K562 (cell line): Measurements from ENCODE around the gene DOK3. TPM values are rescaled to one million over a fixed set of nuclear protein-coding genes. Genes with fewer than 3 reads are reported as not detected.
A peak's percentile ranks its signal among the peaks of the same experiment; 100 is the strongest.

Experiments
- POLR2G ChIP-seq: fragments of 200-400 bp; formaldehyde crosslinking; IDR thresholded peaks from 2 replicates; pipeline ENCODE4 v1.6.1; 2017; ENCODE audit warnings: low read depth, mild to moderate bottlenecking, antibody characterized with exemption, low read length, moderate library complexity
- RB1 ChIP-seq: fragments of 450-650 bp; IDR thresholded peaks from 2 replicates; pipeline ENCODE4 v1.6.1; 2017; ENCODE audit warnings: low read depth, mild to moderate bottlenecking
- ZBTB40 ChIP-seq, 2 experiments: fragments of 450-650 bp in 1 of 2; sonication (generic) in 1 of 2; formaldehyde crosslinking in 1 of 2; IDR thresholded peaks; 2 replicates each; pipeline versions ENCODE4 v1.7.1 to v1.9.0; 2016 to 2022; ENCODE audit warnings: inconsistent platforms in 1 of 2, mild to moderate bottlenecking in 1 of 2, missing genetic modification reagents in 1 of 2
- ZFP36 ChIP-seq: fragments of 150-350 bp; IDR thresholded peaks from 2 replicates; pipeline ENCODE4 v1.6.1; 2018; ENCODE audit warnings: low read length, low read depth; ENCODE audit not compliant: partially characterized antibody
- ZNF23 ChIP-seq: fragments of 250-450 bp; sonication (Bioruptor Pico); IDR thresholded peaks from 2 replicates; pipeline ENCODE4 v1.4.0; 2020; ENCODE audit warnings: mild to moderate bottlenecking
- polyA plus RNA-seq, 8 experiments: library from polyadenylated mRNA; depleted of rRNA in 4 of 8; stranded (reverse) in 5 of 8; unstranded in 3 of 8; fragments of >200 nt; fragmentation: Nextera tagmentation in 2 of 8; fragmentation: Illumina TruSeq in 1 of 8; extraction: Ambion mirVana in 2 of 8; extraction: Trizol in 1 of 8; gene quantifications; 2 replicates each; pipeline versions ENCODE4 v1.2.1 to v1.2.3, GENCODE V29; 2011 to 2014; ENCODE audit warnings: inconsistent platforms in 1 of 8, missing spikeins in 1 of 8
- total RNA-seq, 7 experiments: library from RNA; depleted of rRNA in 6 of 7; stranded (reverse); fragments of >200 nt in 6 of 7; fragmentation: Illumina TruSeq in 2 of 7; extraction: Trizol in 2 of 7; gene quantifications; 2 replicates each; pipeline versions ENCODE4 v1.2.1 to v1.2.3, GENCODE V29; 2011 to 2021; ENCODE audit warnings: low replicate concordance in 1 of 7
- TF ChIP-seq, protein P1 (sequence below): fragments of 450-650 bp; IDR thresholded peaks from 2 replicates; pipeline ENCODE4 v1.6.1; 2018; ENCODE audit not compliant: partially characterized antibody
- TF ChIP-seq, protein P2 (sequence below): sonication (generic); formaldehyde crosslinking; IDR thresholded peaks from 2 replicates; pipeline ENCODE4 v1.8.0; 2022; ENCODE audit warnings: mild to moderate bottlenecking, missing genetic modification reagents
- TF ChIP-seq, protein P3 (sequence below), 2 experiments: IDR thresholded peaks; 2 replicates each; pipeline ENCODE4 v1.6.1; 2011; ENCODE audit warnings: borderline replicate concordance in 1 of 2, control low read depth in 1 of 2, low read depth in 1 of 2, low read length in 1 of 2, mild to moderate bottlenecking in 1 of 2, mixed read lengths in 1 of 2, moderate library complexity in 1 of 2; ENCODE audit not compliant: insufficient read depth in 1 of 2, insufficient read length in 1 of 2, poor library complexity in 1 of 2, severe bottlenecking in 1 of 2; ENCODE audit errors: extremely low read depth in 1 of 2

The DOK3 gene
- total and polyA plus RNA-seq, 9 of the 15 experiments (the other 6 are each of a cell fraction or from before 2014, with no cell fraction given): 1.3 to 23.0 (median 8.0) TPM

DNA sequence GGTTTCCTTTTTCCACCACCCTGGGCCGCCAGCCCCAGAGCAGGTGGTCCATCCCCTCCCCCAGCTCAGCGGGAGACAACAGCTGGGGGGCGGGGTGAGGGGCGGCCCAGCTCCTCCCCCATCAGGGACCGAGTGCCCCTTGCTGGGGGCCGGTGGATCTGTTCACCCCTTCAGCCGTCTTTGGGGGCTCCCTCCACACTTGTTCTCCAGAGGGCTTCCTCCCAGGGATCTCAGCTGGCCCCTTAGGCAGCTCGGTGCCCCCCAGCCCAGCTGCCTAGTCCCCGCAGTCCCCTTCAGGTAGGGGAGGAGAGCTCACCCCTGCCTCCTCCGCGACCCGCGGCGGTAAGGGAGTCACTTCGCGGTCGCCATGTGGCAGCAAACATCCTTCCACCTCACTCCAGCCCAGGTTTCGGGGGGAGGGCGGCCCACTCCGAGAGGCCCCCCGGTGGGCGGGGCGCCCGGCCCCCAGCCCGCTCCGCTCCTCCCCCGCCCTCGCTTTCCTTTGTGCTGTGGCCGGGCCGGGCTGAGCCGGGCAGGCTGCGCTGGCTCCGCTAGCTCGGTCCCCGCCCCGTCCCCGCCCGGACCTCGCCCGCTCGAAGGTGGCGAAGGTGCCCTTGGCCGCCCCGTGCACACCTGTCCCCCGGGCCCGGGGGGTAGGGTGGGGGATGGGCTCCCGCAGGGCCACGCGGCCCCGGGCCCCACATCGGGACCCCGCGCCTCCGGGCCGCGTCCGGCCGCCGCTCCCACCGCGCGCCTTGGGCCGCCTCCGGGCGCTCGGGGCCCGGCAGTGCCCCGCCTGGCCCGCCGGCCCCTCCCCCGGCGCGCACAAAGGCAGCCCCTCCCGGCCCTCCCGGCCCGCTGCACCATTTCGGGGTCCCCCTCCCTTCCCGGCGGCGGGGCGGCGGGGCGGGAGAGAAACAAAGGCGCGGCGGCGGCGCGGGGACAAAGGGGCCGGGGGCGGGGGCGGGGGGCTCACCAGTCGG, 36.9 kb downstream of the DOK3 start (continued):
- TF ChIP-seq, protein P1, sequence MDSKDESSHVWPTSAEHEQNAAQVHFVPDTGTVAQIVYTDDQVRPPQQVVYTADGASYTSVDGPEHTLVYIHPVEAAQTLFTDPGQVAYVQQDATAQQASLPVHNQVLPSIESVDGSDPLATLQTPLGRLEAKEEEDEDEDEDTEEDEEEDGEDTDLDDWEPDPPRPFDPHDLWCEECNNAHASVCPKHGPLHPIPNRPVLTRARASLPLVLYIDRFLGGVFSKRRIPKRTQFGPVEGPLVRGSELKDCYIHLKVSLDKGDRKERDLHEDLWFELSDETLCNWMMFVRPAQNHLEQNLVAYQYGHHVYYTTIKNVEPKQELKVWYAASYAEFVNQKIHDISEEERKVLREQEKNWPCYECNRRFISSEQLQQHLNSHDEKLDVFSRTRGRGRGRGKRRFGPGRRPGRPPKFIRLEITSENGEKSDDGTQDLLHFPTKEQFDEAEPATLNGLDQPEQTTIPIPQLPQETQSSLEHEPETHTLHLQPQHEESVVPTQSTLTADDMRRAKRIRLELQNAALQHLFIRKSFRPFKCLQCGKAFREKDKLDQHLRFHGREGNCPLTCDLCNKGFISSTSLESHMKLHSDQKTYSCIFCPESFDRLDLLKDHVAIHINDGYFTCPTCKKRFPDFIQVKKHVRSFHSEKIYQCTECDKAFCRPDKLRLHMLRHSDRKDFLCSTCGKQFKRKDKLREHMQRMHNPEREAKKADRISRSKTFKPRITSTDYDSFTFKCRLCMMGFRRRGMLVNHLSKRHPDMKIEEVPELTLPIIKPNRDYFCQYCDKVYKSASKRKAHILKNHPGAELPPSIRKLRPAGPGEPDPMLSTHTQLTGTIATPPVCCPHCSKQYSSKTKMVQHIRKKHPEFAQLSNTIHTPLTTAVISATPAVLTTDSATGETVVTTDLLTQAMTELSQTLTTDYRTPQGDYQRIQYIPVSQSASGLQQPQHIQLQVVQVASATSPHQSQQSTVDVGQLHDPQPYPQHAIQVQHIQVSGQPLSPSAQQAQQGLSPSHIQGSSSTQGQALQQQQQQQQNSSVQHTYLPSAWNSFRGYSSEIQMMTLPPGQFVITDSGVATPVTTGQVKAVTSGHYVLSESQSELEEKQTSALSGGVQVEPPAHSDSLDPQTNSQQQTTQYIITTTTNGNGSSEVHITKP: no peak
- no peak for TF ChIP-seq ZFP36
- TF ChIP-seq, protein P2, sequence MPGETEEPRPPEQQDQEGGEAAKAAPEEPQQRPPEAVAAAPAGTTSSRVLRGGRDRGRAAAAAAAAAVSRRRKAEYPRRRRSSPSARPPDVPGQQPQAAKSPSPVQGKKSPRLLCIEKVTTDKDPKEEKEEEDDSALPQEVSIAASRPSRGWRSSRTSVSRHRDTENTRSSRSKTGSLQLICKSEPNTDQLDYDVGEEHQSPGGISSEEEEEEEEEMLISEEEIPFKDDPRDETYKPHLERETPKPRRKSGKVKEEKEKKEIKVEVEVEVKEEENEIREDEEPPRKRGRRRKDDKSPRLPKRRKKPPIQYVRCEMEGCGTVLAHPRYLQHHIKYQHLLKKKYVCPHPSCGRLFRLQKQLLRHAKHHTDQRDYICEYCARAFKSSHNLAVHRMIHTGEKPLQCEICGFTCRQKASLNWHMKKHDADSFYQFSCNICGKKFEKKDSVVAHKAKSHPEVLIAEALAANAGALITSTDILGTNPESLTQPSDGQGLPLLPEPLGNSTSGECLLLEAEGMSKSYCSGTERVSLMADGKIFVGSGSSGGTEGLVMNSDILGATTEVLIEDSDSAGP (CRISPR knock-in tag): no peak
- 0 out of 2 replicates have a peak, but pooled peaks have one; percentile 13 for TF ChIP-seq RB1
- no peak for TF ChIP-seq ZNF23 (CRISPR knock-in tag)
- TF ChIP-seq, protein P3, sequence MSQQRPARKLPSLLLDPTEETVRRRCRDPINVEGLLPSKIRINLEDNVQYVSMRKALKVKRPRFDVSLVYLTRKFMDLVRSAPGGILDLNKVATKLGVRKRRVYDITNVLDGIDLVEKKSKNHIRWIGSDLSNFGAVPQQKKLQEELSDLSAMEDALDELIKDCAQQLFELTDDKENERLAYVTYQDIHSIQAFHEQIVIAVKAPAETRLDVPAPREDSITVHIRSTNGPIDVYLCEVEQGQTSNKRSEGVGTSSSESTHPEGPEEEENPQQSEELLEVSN (IDR thresholded peaks at IDR 0.05; ENCODE audit: borderline replicate concordance in 1 of 2, extremely low read depth in 1 of 2, insufficient read depth in 1 of 2, insufficient read length in 1 of 2, low read depth in 1 of 2, low read length in 1 of 2, poor library complexity in 1 of 2, severe bottlenecking in 1 of 2): peak in 1 of 2 experiments; percentile 55
- 0 out of 2 replicates have a peak, but pooled peaks have one; percentile 13 for TF ChIP-seq ZBTB40 (IDR thresholded peaks at IDR 0.05)
- no peak for TF ChIP-seq ZBTB40 (CRISPR knock-in tag; IDR thresholded peaks at IDR 0.05)
- peak; percentile 78 for TF ChIP-seq POLR2G
